Adrenal gland (tissue), 12 donors: ENCODE data around the gene TCEAL4. TPM values are rescaled to one million over a fixed set of nuclear protein-coding genes. Genes with fewer than 3 reads are reported as not detected.
"Not testable (repeated sequence)": the region's sequence is repeated elsewhere in the genome, so short reads cannot be mapped to it uniquely, and the experiment has no call there.

Experiments used
- DNase-seq, 7 donors: peaks; one replicate each; pipeline ENCODE4 v3.0.0-alpha.2; 2019 to 2020
- H3K27ac ChIP-seq, 5 donors: fragments of 200-600 bp; sonication (generic) in 4 of 5; 1 replicate in 3 of 5; 2 replicates in 2 of 5; pipeline versions ENCODE4 v1.5.1 to v1.8.0; 2016 to 2020; ENCODE audit warnings: mild to moderate bottlenecking in 1 of 5
- H3K27me3 ChIP-seq: fragments of 200-600 bp; 2 replicates; pipeline ENCODE4 v1.8.0; 2021
- H3K36me3 ChIP-seq, 2 donors: fragments of 200-600 bp; replicated peaks in 1 of 2; 1 replicate in 1 of 2; 2 replicates in 1 of 2; pipeline versions ENCODE4 v1.5.1 to v1.8.0; 2018 to 2022
- H3K4me1 ChIP-seq, 2 donors: fragments of 200-600 bp; replicated peaks in 1 of 2; 1 replicate in 1 of 2; 2 replicates in 1 of 2; pipeline versions ENCODE4 v1.5.1 to v1.8.0; 2018 to 2021
- H3K4me3 ChIP-seq, 4 donors: fragments of 200-600 bp; sonication (generic) in 3 of 4; one replicate each; pipeline ENCODE4 v1.5.1; 2016 to 2018
- H3K9me3 ChIP-seq, 3 donors: fragments of 200-600 bp; sonication (generic) in 1 of 3; replicated peaks in 1 of 3; 1 replicate in 2 of 3; 2 replicates in 1 of 3; pipeline versions ENCODE4 v1.5.1 to v1.8.0; 2016 to 2021
- CTCF ChIP-seq, 6 experiments: fragments of 450-650 bp in 4 of 6; fragments of 200-600 bp in 2 of 6; sonication (generic) in 1 of 6; IDR thresholded peaks; 1 replicate in 5 of 6; 2 replicates in 1 of 6; pipeline versions ENCODE4 v1.5.1 to v1.8.0; 2016 to 2021; ENCODE audit warnings: antibody characterized with exemption in 6 of 6, mild to moderate bottlenecking in 2 of 6, moderate library complexity in 1 of 6
- POLR2A ChIP-seq, 2 donors: fragments of 450-650 bp; IDR thresholded peaks; one replicate each; pipeline ENCODE4 v1.6.1; 2017; ENCODE audit warnings: antibody characterized with exemption in 2 of 2, mild to moderate bottlenecking in 2 of 2, moderate library complexity in 1 of 2
- WGBS, 4 donors: extraction: QIAGEN DNeasy Blood & Tissue Kit in 2 of 4; methylation state at CpG; one replicate each; pipeline versions ENCODE4 v1.1.5 to v1.1.7; 2013 to 2017; 5-methylcytosine and 5-hydroxymethylcytosine counted together
- intact Hi-C, 2 donors: fragments of 100-400 bp; cut with DNase I; formaldehyde crosslinking; loops; one replicate each; pipeline versions ENCODE4 v1.14.1 to v1.15.0; 2022 to 2023
- polyA plus RNA-seq, 3 donors: library from polyadenylated mRNA; stranded (reverse); fragments of 200-250 nt in 2 of 3; fragments of 350-450 nt in 1 of 3; fragmentation: Illumina TruSeq in 1 of 3; extraction: RNeasy Lipid Tissue Mini Kit (QIAGEN cat#74804) in 1 of 3; gene quantifications; one replicate each; pipeline ENCODE4 v1.2.3, GENCODE V29; 2013 to 2014
- total RNA-seq, 9 donors: library from RNA; depleted of rRNA in 4 of 9; stranded (reverse); fragments of >200 nt in 4 of 9; fragments of 120-200 nt in 1 of 9; fragmentation: NEBNext Ultra II Directional in 1 of 9; extraction: Animal tissue kit (Norgen Biotek cat#: 25700) in 1 of 9; gene quantifications; one replicate each; pipeline versions ENCODE4 v1.1.0 to v1.2.4, GENCODE V29; 2013 to 2023
- donor health status: healthy with polysubstance abuse.
- donor health status: Bipolar disorder and iron deficiency.
- donor health status: DM: yes; HTN: yes; CAD: no.
- donor health status: DM: no; HTN: no; CAD: no.
- donor health status: DM: no; HTN: no; CAD: no.
- donor health status: DM: yes; HTN: yes; CAD: no.

TCEAL4 gene
- total and polyA plus RNA-seq, 12 donors: 64.9 to 620 (median 137) TPM

GRCh38 chrX:103573202-103573601 lies 12.1 kb upstream of the TCEAL4 start:
- H3K27ac ChIP-seq: no peak overlapping the region
- no peak overlapping the region for H3K4me3 ChIP-seq
- H3K36me3 ChIP-seq: no peaks in the 10 kb centered on the region
- no peak for TF ChIP-seq CTCF (IDR thresholded peaks at IDR 0.05)
- TF ChIP-seq POLR2A (IDR thresholded peaks at IDR 0.05): no peak
- DNase-seq: peak in 1 of 7 donors; percentile 56
- intact Hi-C loops: no loop called here
- WGBS, 4 donors: 66 to 87% (median 71%) methylated on average over 1 of the region's 1 CpG
- no peaks in the 10 kb centered on the region for H3K27me3 ChIP-seq
- no peaks in the 10 kb centered on the region for H3K9me3 ChIP-seq
- H3K4me1 ChIP-seq: no peaks in the 10 kb centered on the region

GRCh38 chrX:103584596-103584995 lies 719 bp upstream of the TCEAL4 start:
- Histone ChIP-seq H3K9me3 (no peaks in the 10 kb centered on the region), H3K4me1 (peaks cover 0 to 4% of the 10 kb centered on the region in 2 donors)

GRCh38 chrX:103586314-103586646 lies 965 bp downstream of the TCEAL4 start:
- Histone ChIP-seq H3K4me1 (peaks cover 0 to 4% of the 10 kb centered on the region in 2 donors), H3K4me3 (peak overlapping the region in 2 of 4 donors; percentile 45 to 70), H3K27ac (peak overlapping the region; percentile 21 to 92 (median 76)), H3K27me3 (no peaks in the 10 kb centered on the region), H3K9me3 (no peaks in the 10 kb centered on the region), H3K36me3 (no peaks in the 10 kb centered on the region)
- TF ChIP-seq CTCF (IDR thresholded peaks at IDR 0.05) (no peak), POLR2A (IDR thresholded peaks at IDR 0.05) (no peak)
- intact Hi-C loops: no loop called here
- DNase-seq: peak in 5 of 7 donors; percentile 5 to 37 (median 20)
- 9 to 32% (median 20%) methylated on average over 4 to 5 of the region's 5 CpGs; no CpG with 5 or more reads in 1 of the 4 donors for WGBS, 4 donors

More at GRCh38 chrX:103584596-103584995, 719 bp upstream of the TCEAL4 start:
- intact Hi-C loops: no loop called here
- WGBS, 4 donors: 64 to 75% (median 73%) methylated on average over 3 of the region's 3 CpGs
- H3K27ac ChIP-seq: no peak overlapping the region
- DNase-seq: no peak
- H3K27me3 ChIP-seq: no peaks in the 10 kb centered on the region
- peak overlapping the region in 1 of 4 donors; percentile 70 for H3K4me3 ChIP-seq
- no peaks in the 10 kb centered on the region for H3K36me3 ChIP-seq
- no peak for TF ChIP-seq POLR2A (IDR thresholded peaks at IDR 0.05)
- no peak for TF ChIP-seq CTCF (IDR thresholded peaks at IDR 0.05)

- H3K9me3 ChIP-seq: no peaks in the 10 kb centered on the region
- peak overlapping the region in 3 of 5 donors; percentile 21 to 92 (median 87) for H3K27ac ChIP-seq
- peak overlapping the region in 1 of 4 donors; percentile 70 for H3K4me3 ChIP-seq
- H3K36me3 ChIP-seq: no peaks in the 10 kb centered on the region
- no peak for TF ChIP-seq POLR2A (IDR thresholded peaks at IDR 0.05)
- no peak for TF ChIP-seq CTCF (IDR thresholded peaks at IDR 0.05)
- H3K4me1 ChIP-seq: peaks cover 0 to 4% of the 10 kb centered on the region in 2 donors
- DNase-seq: no peak
- 36 to 52% (median 48%) methylated on average over 4 of the region's 4 CpGs for WGBS, 4 donors
- H3K27me3 ChIP-seq: no peaks in the 10 kb centered on the region
- intact Hi-C loops: no loop called here
Observed at GRCh38 chrX:103586659-103587058, 1.3 kb downstream of the TCEAL4 start.

- H3K27ac ChIP-seq, intact Hi-C loops, H3K36me3 ChIP-seq, H3K27me3 ChIP-seq, H3K4me1 ChIP-seq, H3K4me3 ChIP-seq, H3K9me3 ChIP-seq, DNase-seq: not testable (repeated sequence)
- 88 to 100% (median 93%) methylated on average over 1 of the region's 1 CpG for WGBS, 4 donors
Observed at GRCh38 chrX:103592295-103592694, 7.0 kb downstream of the TCEAL4 start.

GRCh38 chrX:103595202-103595601 lies 9.9 kb downstream of the TCEAL4 start:
- H3K4me3 ChIP-seq, H3K9me3 ChIP-seq, intact Hi-C loops, H3K4me1 ChIP-seq, H3K27ac ChIP-seq, H3K36me3 ChIP-seq, H3K27me3 ChIP-seq, DNase-seq: not testable (repeated sequence)
- WGBS, 4 donors: 91 to 97% (median 96%) methylated on average over 6 of the region's 6 CpGs
